SU-DHL-6 (cell line): ENCODE results near the gene CDK14.

Source experiments
- CTCF ChIP-seq: fragments of 200-600 bp; sonication (generic); IDR thresholded peaks from one replicate; pipeline ENCODE4 v1.5.1; 2017; ENCODE audit warnings: antibody characterized with exemption, mild to moderate bottlenecking, low read length, moderate library complexity; ENCODE audit not compliant: insufficient read depth, poor library complexity, severe bottlenecking
- EZH2phosphoT487 ChIP-seq: fragments of 200-600 bp; sonication (generic), shearing (Covaris generic); conservative IDR thresholded peaks from 2 replicates; pipeline ENCODE4 v1.6.1; 2018; ENCODE audit warnings: mild to moderate bottlenecking, antibody characterized with exemption, low read length, moderate library complexity, mixed read lengths

GRCh38 chr7:91194841-91195240 lies 598.7 kb downstream of the CDK14 start:
- no peak for TF ChIP-seq CTCF
- TF ChIP-seq EZH2phosphoT487: no peak
